Vagina (tissue), 2 donors: ENCODE measurements around the gene RAPH1. TPM values are rescaled to one million over a fixed set of nuclear protein-coding genes. Genes with fewer than 3 reads are reported as not detected.

Source experiments
- DNase-seq, 2 donors: peaks; one replicate each; pipeline ENCODE4 v3.0.0-alpha.2; 2017; ENCODE audit errors: extremely low spot score in 2 of 2
- H3K27ac ChIP-seq: fragments of 200-600 bp; sonication (generic); one replicate; pipeline ENCODE4 v1.5.1; 2019
- H3K27me3 ChIP-seq: fragments of 200-600 bp; sonication (generic); one replicate; pipeline ENCODE4 v1.5.1; 2019
- H3K36me3 ChIP-seq, 2 donors: fragments of 200-600 bp; sonication (generic); one replicate each; pipeline ENCODE4 v1.5.1; 2017 to 2019
- H3K4me1 ChIP-seq: fragments of 200-600 bp; sonication (generic); one replicate; pipeline ENCODE4 v1.5.1; 2019
- H3K4me3 ChIP-seq, 2 donors: fragments of 200-600 bp; sonication (generic); 1 replicate in 1 of 2; 2 replicates in 1 of 2; pipeline ENCODE4 v1.5.1; 2016 to 2019
- H3K9me3 ChIP-seq: fragments of 200-600 bp; sonication (generic); one replicate; pipeline ENCODE4 v1.5.1; 2019
- CTCF ChIP-seq, 3 experiments: fragments of 450-650 bp in 2 of 3; fragments of 200-600 bp in 1 of 3; sonication (generic) in 1 of 3; IDR thresholded peaks; one replicate each; pipeline ENCODE4 v1.5.1; 2017 to 2019; ENCODE audit warnings: antibody characterized with exemption in 3 of 3, mild to moderate bottlenecking in 2 of 3, moderate library complexity in 2 of 3
- POLR2A ChIP-seq, 2 donors: fragments of 450-650 bp; IDR thresholded peaks; one replicate each; pipeline ENCODE4 v1.6.1; 2017; ENCODE audit warnings: antibody characterized with exemption in 2 of 2, mild to moderate bottlenecking in 2 of 2, moderate library complexity in 2 of 2
- POLR2AphosphoS5 ChIP-seq, 2 donors: sonication (generic); formaldehyde crosslinking; IDR thresholded peaks; one replicate each; pipeline ENCODE4 v1.9.0; 2017; ENCODE audit warnings: antibody characterized with exemption in 2 of 2, mild to moderate bottlenecking in 2 of 2, low read depth in 1 of 2; ENCODE audit not compliant: insufficient read depth in 1 of 2
- intact Hi-C: fragments of 100-400 bp; cut with DNase I; formaldehyde crosslinking; loops from one replicate; pipeline ENCODE4 v1.15.1; 2023
- total RNA-seq: library from RNA; depleted of rRNA; stranded (reverse); fragments of >200 nt; gene quantifications from one replicate; pipeline ENCODE4 v1.2.3, GENCODE V29; 2016

Gene RAPH1
- total RNA-seq, 1 donor from 2014 or later, result 22.6 TPM

- Histone ChIP-seq H3K9me3 (no peaks in the 10 kb centered on the region), H3K36me3 (no peaks in the 10 kb centered on the region), H3K4me1 (no peaks in the 10 kb centered on the region), H3K27ac (no peak overlapping the region), H3K4me3 (no peak overlapping the region), H3K27me3 (no peaks in the 10 kb centered on the region)
- intact Hi-C loops, result no loop called here
- TF ChIP-seq CTCF (IDR thresholded peaks at IDR 0.05) (no peak), POLR2AphosphoS5 (IDR thresholded peaks at IDR 0.05; ENCODE audit: insufficient read depth in 1 of 2, low read depth in 1 of 2) (no peak)
- DNase-seq, result no peak
Measured at GRCh38 chr2:203470371-203470770, 64.7 kb downstream of the RAPH1 start.

GRCh38 chr2:203469546-203469945, 65.6 kb downstream of the RAPH1 start:
- Histone ChIP-seq H3K9me3 (no peaks in the 10 kb centered on the region), H3K4me1 (no peaks in the 10 kb centered on the region), H3K27me3 (no peaks in the 10 kb centered on the region), H3K36me3 (no peaks in the 10 kb centered on the region), H3K4me3 (no peak overlapping the region), H3K27ac (no peak overlapping the region)
- intact Hi-C loops, result no loop called here
- TF ChIP-seq CTCF (IDR thresholded peaks at IDR 0.05) (no peak), POLR2AphosphoS5 (IDR thresholded peaks at IDR 0.05; ENCODE audit: insufficient read depth in 1 of 2, low read depth in 1 of 2) (no peak), POLR2A (IDR thresholded peaks at IDR 0.05) (no peak)
- no peak for DNase-seq

GRCh38 chr2:203463266-203463678, 71.8 kb downstream of the RAPH1 start:
- Histone ChIP-seq H3K4me3 (no peak overlapping the region), H3K4me1 (no peaks in the 10 kb centered on the region), H3K9me3 (no peaks in the 10 kb centered on the region), H3K36me3 (peaks cover 0 to 15% of the 10 kb centered on the region in 2 donors), H3K27ac (no peak overlapping the region), H3K27me3 (no peaks in the 10 kb centered on the region)
- no peak for DNase-seq
- intact Hi-C loops, result no loop called here
- TF ChIP-seq POLR2AphosphoS5 (IDR thresholded peaks at IDR 0.05; ENCODE audit: insufficient read depth in 1 of 2, low read depth in 1 of 2) (no peak), POLR2A (IDR thresholded peaks at IDR 0.05) (no peak)

GRCh38 chr2:203462308-203462707, 72.8 kb downstream of the RAPH1 start:
- no peaks in the 10 kb centered on the region for H3K4me1 ChIP-seq
- H3K27ac ChIP-seq, result no peak overlapping the region
- intact Hi-C loops, result no loop called here
- no peak for DNase-seq
- no peaks in the 10 kb centered on the region for H3K27me3 ChIP-seq
- H3K9me3 ChIP-seq, result no peaks in the 10 kb centered on the region
- no peak overlapping the region for H3K4me3 ChIP-seq
- TF ChIP-seq CTCF (IDR thresholded peaks at IDR 0.05), result no peak
- no peak for TF ChIP-seq POLR2A (IDR thresholded peaks at IDR 0.05)
- no peak for TF ChIP-seq POLR2AphosphoS5 (IDR thresholded peaks at IDR 0.05; ENCODE audit: insufficient read depth in 1 of 2, low read depth in 1 of 2)
- peaks cover 0 to 23% of the 10 kb centered on the region in 2 donors for H3K36me3 ChIP-seq

- DNase-seq, result no peak
- TF ChIP-seq CTCF (IDR thresholded peaks at IDR 0.05), result no peak
- TF ChIP-seq POLR2A (IDR thresholded peaks at IDR 0.05), result no peak
- no peak for TF ChIP-seq POLR2AphosphoS5 (IDR thresholded peaks at IDR 0.05; ENCODE audit: insufficient read depth in 1 of 2, low read depth in 1 of 2)
- intact Hi-C loops, result no loop called here
- H3K9me3 ChIP-seq, result no peaks in the 10 kb centered on the region
- H3K4me1 ChIP-seq, result no peaks in the 10 kb centered on the region
- peaks cover 0 to 29% of the 10 kb centered on the region in 2 donors for H3K36me3 ChIP-seq
- no peak overlapping the region for H3K27ac ChIP-seq
- no peaks in the 10 kb centered on the region for H3K27me3 ChIP-seq
- no peak overlapping the region for H3K4me3 ChIP-seq
Measured at GRCh38 chr2:203461746-203462145, 73.4 kb downstream of the RAPH1 start.
